Activated CD8-positive, alpha-beta memory T cell treated with anti-CD3 and anti-CD28 coated beads, Interleukin-2, amount 50 U/mL, for 4 hours (primary cell): ENCODE data around the gene COLGALT1.

Experiments
- DNase-seq: peaks from one replicate; pipeline ENCODE4 v3.0.0-alpha.2; 2020

COLGALT1 gene

GRCh38 chr19:17625043-17625442 lies 69.6 kb downstream of the COLGALT1 start:
- DNase-seq, result no peak

DNA sequence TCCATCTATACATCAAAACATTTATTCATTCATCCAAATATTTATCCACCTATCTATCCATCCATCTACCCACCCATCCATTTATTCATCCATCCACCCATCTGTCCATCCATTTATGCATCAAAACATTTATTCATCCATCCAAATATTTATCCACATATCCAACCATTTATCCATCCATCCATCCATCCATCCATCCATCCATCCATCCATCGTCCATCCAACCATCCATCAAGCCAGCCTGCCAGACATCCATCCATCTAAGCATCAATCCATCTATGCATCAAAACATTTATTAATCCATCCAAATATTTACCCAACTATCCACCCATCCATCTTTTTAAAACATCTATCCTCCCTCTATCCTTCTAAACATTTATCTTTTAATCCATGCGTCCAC lies 70.5 kb downstream of the COLGALT1 start:
- no peak for DNase-seq

GRCh38 chr19:17626456-17627015 lies 71.1 kb downstream of the COLGALT1 start:
- no peak for DNase-seq

- DNase-seq, result no peak
Observed at GRCh38 chr19:17627161-17627560, 71.7 kb downstream of the COLGALT1 start.

- no peak for DNase-seq
Observed at GRCh38 chr19:17627921-17628320, 72.5 kb downstream of the COLGALT1 start.

DNA sequence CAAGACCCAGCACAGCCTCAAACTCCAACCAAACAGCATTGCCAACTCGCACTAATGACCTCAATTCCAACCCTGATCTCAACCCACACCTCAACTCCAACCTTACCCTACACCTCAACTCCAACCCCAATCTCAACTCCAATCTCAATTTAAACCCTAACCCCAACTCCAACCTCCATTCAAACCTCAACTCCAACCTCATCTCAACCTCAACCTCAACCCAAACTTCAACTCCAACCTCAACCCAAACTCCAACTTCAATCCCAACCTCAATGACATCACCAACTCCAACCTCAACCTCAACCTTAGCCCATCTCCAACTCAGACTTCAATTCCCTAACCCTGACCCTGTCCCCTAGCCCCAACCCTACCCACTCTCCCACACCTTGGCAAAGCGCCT lies 74.3 kb downstream of the COLGALT1 start:
- no peak for DNase-seq

- DNase-seq, result no peak
Observed at GRCh38 chr19:17632577-17632976, 77.1 kb downstream of the COLGALT1 start.
